H1 (cell line): Measurements from ENCODE around the gene GRP. TPM values are rescaled to one million over a fixed set of nuclear protein-coding genes. Genes with fewer than 3 reads are reported as not detected.

Experiments
- CHD2 ChIP-seq: IDR thresholded peaks from 2 replicates; pipeline ENCODE4 v1.6.1; 2012; ENCODE audit warnings: low read length, improper control_type of control experiment
- FOSL1 ChIP-seq: IDR thresholded peaks from 2 replicates; pipeline ENCODE4 v1.6.1; 2011; ENCODE audit warnings: mild to moderate bottlenecking, low read depth, low read length, moderate library complexity; ENCODE audit not compliant: insufficient read depth
- JUND ChIP-seq: IDR thresholded peaks from 2 replicates; pipeline ENCODE4 v1.6.1; 2011; ENCODE audit warnings: mild to moderate bottlenecking, improper control_type of control experiment, low read length
- NANOG ChIP-seq: IDR thresholded peaks from 2 replicates; pipeline ENCODE4 v1.6.1; 2011; ENCODE audit warnings: low read length, low read depth, mild to moderate bottlenecking, inconsistent platforms; ENCODE audit not compliant: insufficient read depth, poor library complexity, severe bottlenecking
- ZNF274 ChIP-seq: IDR thresholded peaks from 2 replicates; pipeline ENCODE4 v1.7.0; 2012; ENCODE audit warnings: low read length, borderline replicate concordance; ENCODE audit errors: extremely low read depth
- polyA plus RNA-seq, 7 experiments: library from polyadenylated mRNA; depleted of rRNA in 3 of 7; stranded (reverse) in 5 of 7; unstranded in 2 of 7; fragments of >200 nt in 5 of 7; fragments of 200-250 nt in 2 of 7; gene quantifications; 1 replicate in 5 of 7; 2 replicates in 1 of 7; 4 replicates in 1 of 7; pipeline versions ENCODE4 v1.2.1 to v1.2.3, GENCODE V29; 2011 to 2013; ENCODE audit warnings: missing spikeins in 2 of 7, mixed read lengths in 2 of 7
- total RNA-seq: library from RNA; stranded (reverse); fragmentation: NEBNext Ultra II Directional; extraction: Animal tissue kit (Norgen Biotek cat#: 25700); gene quantifications from 2 replicates; pipeline ENCODE4 v1.2.1, GENCODE V29; 2021

The GRP gene
- total and polyA plus RNA-seq, 2 of the 8 experiments (the other 6 are each of a cell fraction or from before 2014, with no cell fraction given), result not detected

DNA sequence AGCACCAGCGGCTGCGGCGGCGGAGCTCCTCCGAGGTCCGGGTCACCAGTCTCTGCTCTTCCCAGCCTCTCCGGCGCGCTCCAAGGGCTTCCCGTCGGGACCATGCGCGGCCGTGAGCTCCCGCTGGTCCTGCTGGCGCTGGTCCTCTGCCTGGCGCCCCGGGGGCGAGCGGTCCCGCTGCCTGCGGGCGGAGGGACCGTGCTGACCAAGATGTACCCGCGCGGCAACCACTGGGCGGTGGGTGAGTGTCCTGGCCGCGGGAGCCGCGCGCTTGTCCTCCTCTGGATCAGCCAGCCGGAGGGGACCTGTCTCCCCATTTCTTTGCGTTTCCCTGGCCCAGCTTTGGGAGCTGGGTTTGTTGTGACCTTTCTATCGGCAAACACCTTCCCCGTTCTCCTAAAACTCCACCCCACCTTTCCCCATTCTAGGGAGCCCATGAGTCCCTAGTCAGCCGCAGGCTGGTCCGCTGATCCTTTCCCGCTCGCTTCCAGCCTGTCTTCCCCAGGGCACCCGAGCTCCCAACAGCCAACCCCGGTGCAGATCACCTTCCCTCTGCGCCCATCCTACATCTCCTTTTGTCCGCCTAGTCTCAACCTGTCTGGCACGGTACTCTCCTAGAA, 316 bp downstream of the GRP start (continued):
- no peak for TF ChIP-seq NANOG
- TF ChIP-seq FOSL1, result no peak
- no peak for TF ChIP-seq CHD2
- TF ChIP-seq ZNF274, result no peak
- TF ChIP-seq JUND, result no peak
